GM21528 (cell line): ENCODE measurements around the gene SAMD11.
"Not testable (repeated sequence)": the region's sequence is repeated elsewhere in the genome, so short reads cannot be mapped to it uniquely, and the experiment has no call there.

Source experiments
- ATAC-seq: cut with Tn5 transposase; IDR thresholded peaks from one replicate; pipeline ENCODE4 v1.9.1; 2021; ENCODE audit warnings: mild to moderate bottlenecking, moderate library complexity; ENCODE audit not compliant: unreplicated experiment, low FRiP score

Gene SAMD11, protein sequence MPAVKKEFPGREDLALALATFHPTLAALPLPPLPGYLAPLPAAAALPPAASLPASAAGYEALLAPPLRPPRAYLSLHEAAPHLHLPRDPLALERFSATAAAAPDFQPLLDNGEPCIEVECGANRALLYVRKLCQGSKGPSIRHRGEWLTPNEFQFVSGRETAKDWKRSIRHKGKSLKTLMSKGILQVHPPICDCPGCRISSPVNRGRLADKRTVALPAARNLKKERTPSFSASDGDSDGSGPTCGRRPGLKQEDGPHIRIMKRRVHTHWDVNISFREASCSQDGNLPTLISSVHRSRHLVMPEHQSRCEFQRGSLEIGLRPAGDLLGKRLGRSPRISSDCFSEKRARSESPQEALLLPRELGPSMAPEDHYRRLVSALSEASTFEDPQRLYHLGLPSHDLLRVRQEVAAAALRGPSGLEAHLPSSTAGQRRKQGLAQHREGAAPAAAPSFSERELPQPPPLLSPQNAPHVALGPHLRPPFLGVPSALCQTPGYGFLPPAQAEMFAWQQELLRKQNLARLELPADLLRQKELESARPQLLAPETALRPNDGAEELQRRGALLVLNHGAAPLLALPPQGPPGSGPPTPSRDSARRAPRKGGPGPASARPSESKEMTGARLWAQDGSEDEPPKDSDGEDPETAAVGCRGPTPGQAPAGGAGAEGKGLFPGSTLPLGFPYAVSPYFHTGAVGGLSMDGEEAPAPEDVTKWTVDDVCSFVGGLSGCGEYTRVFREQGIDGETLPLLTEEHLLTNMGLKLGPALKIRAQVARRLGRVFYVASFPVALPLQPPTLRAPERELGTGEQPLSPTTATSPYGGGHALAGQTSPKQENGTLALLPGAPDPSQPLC

DNA sequence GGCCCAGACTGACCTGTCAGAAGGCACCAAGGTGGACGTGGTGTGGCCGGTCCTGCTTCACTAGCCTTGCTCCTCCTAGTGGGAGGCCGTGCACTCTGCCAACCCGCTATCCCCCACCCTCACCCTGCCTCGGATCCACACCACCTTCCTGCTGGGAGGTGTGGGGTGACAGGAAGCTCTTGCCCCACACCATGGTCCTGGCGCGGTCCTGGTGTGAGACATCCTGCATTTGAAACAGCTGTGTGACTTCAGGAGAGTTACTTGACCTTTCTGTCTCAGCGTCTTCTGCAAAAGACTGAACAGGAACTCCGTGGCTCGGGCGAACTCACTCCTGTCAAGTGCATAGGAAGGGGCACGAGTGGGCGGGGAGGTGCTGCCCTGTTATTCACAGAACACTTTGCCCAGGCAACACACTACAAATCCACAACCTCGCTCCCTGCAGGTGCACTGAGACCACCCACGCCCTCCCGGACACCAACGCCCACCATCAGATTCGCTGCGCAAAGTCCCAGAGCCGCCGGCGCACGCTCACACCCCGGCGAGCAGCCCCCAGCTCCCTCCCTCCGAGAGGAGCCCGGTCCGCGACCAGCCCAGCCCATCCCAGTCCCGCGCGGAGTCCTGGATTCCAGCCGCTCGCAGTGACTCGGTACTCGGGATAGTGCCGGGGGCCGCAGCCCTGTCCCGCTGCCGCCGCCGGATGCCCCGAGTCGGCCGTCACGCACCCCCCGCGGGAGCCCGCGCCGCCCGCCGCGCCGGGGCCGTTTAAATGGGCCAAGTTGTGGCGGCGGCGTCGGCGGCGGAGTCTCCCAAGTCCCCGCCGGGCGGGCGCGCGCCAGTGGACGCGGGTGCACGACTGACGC is at the start of gene SAMD11:
SAMD11 (plus strand) TSS at position 793 of the 860 bp plus-strand sequence. CDS start 509 bp downstream, outside the sequence.
- no peak for ATAC-seq

DNA sequence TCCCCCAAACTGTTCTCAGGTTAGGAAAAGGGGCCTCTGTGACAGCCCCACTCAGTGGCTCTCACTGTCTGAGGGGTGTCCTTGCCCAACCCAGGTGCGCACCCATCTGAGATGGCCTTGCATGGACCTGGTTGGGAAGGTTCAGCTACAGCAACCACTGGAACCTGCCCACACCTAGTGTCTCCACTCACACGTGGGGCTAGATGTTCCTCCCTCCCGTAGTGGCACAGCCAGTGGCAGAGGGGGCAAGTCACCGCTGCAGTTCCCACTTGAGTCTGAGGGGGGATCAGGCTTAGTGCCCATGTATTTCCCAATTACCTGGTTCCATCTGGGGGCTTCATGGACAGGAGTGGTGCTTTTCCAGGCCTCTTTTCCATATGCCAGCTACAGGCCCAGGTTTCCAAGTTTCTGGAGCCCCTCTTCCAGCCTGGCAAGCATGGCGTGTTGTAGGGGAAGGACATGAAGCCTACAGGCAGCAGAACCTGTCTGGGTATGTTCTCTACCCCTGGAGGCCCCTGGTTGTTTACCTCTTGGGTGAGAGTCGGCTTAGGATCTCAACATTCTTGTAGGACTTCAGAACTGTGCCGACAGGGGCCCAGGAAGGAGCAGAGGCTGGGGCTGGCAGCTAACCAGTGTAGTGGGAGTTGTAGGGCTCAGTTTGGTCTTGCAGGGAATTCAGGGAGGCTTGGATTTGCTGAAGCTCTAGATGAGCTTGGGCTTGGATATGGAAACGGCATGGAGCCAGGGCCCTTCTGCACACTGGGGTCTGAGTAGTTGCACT is 47.1 kb upstream of the SAMD11 start:
- ATAC-seq, result not testable (repeated sequence)

- not testable (repeated sequence) for ATAC-seq
Observed at GRCh38 chr1:877209-877986, 46.3 kb upstream of the SAMD11 start.

DNA sequence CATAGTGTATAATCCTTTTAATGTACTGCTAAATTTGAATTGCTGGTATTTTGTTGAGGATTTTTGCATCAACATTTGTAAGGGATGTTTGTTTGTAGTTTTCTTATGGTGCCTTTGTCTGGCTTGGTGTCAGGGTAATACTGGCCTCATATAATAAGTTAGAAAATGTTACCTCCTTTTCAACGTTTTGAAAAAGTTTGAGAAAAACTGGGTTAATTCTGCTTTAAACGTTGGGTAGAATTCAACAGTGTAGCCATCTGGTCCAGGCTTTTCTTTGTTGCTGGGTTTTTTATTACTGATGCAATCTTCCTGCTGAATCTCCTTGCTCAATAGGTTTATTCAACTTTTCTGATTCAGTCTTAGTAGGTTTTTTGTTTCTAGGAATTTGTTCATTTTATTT is 43.2 kb upstream of the SAMD11 start:
- ATAC-seq, result not testable (repeated sequence)

- ATAC-seq, result not testable (repeated sequence)
Observed at GRCh38 chr1:880915-881314, 42.8 kb upstream of the SAMD11 start.

DNA sequence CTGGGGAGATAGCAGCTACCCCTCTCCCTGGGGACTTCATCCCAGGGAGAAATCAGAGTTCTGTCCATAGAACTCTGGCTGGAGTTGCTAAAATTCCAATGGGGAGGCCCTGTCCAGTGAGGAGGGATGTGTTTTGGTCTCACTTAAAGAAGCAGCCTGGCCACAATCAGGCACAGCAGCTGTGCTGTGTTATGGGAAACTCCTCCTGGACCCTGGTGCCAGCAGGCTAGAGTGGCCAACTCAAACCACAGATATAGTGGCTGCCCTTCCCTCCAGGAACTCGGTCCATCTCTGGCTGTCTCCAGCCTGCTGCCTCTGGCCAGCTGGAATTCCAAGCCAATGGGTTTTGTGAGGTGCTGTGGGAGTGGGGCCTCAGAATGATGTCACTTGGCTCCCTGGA is 37.4 kb upstream of the SAMD11 start:
- no peak for ATAC-seq

- no peak for ATAC-seq
Observed at GRCh38 chr1:886760-887159, 37.0 kb upstream of the SAMD11 start.

DNA sequence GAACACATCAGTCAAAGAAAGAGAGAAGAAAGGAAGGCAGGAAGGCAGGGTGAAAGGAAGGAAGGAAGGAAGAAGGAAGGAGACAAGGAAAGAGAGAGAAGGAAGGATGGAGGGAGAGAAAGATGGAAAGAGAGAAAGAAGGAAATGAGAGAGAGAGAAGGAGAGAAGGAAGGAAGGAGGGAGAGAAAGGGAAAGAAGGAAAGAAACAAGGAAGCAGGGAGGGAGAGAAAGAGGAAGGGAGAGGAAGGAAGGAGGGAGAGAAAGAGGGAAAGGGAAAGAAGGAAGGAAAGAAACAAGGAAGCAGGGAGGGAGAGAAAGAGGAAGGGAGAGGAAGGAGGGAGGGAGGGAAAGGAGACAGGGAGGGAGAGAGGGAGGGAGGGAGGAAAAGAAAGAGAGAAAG is 35.4 kb upstream of the SAMD11 start:
- ATAC-seq, result no peak

- ATAC-seq, result not testable (repeated sequence)
Observed at GRCh38 chr1:889774-890173, 33.9 kb upstream of the SAMD11 start.

DNA sequence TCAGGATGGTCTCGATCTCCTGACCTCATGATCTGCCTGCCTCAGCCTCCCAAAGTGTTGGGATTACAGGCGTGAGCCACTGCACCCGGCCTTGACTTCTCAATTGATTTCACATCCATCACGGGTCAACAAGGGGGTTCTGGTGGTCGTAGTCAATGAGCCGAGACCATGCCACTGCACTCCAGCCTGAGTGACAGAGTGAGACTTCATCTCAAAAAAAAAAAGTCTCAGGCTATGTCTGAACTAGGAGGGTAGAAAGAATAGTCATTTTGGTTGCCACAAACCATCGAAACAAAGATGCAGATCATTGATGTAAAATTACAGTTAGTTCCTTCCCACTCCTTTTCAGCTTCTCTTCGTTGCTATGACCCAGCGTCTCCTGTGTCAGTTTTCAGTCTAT is 33.5 kb upstream of the SAMD11 start:
- ATAC-seq, result not testable (repeated sequence)

- no peak for ATAC-seq
Observed at GRCh38 chr1:890661-891060, 33.1 kb upstream of the SAMD11 start.

GRCh38 chr1:897226-897625 is 26.5 kb upstream of the SAMD11 start:
- ATAC-seq, result no peak

DNA sequence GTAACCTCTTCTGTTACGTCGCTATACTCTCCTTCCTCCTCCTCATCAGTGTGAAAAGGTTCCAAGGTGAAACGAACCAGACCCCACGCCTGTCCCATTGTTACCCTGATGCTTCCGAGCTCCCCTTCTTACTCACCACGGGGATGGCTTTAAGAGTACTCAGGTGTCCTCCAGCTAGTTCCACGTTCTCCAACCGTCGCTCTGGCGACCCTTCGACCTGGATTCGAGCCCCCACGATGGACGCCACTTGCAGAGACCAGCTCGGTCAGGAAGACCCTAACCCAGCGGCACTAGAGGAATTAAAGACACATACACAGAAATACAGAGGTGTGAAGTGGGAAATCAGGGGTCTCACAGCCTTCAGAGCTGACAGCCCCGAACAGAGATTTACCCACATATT is 25.8 kb upstream of the SAMD11 start:
- not testable (repeated sequence) for ATAC-seq

- ATAC-seq, result no peak
Observed at GRCh38 chr1:899636-900317, 23.9 kb upstream of the SAMD11 start.

DNA sequence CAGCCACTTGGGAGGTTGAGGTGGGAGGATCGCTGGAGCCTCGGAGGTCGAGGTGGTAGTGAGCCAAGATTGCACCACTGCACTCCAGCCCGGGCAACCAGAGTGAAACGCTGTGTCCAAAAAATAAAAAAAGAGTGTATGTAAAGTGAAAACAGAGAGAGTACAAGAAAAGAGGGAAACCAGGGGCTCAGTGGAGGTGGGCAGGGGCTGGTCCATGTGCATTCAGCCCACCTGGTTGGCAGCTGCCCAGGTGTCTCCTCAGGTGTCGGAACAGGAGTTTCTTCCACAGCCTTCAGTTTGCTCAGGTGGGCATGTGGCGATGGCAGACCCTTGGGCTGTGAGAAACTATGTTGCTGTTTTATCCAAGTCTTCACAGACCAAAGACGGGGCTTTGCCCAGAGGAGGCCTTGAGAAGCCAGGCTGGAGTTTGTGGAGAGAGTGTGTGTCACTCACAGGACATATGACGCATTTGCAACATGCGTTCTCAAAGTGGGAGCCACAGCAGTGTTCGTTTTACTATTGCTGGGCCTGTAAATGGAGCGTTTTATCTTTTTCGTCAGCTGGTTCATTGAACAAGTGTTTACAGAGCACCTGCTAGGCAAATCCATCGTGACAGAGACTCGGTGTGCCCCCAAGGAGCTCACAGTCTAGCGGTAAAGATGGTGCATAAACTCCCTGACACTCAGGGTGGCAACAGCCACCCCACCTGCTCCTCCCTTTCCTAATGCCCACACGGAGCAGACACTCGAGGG is 22.4 kb upstream of the SAMD11 start:
- ATAC-seq, result no peak

- ATAC-seq, result no peak
Observed at GRCh38 chr1:902802-903201, 20.9 kb upstream of the SAMD11 start.

GRCh38 chr1:903305-903704 is 20.4 kb upstream of the SAMD11 start:
- no peak for ATAC-seq
